ENCODE measurements around the gene GBGT1.

GBGT1 gene

DNA sequence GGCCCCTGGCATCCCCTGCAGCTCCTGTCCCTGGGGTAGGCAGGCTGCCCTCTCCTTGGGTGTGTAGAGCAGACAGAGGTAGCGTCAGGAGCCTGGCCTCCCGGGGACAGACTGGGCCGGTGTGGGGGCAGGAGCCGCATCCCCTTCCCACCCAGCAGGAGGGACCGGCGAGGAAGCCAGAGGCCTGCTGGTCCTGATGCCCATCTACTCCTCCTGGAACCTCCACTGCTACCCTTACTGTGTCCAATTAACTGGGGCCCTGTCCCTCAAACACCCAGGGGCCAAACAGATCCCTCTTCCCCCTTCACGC is 58.3 kb downstream of the GBGT1 start:
- no peaks in the 10 kb centered on the region for H3K27me3 ChIP-seq (ENCODE audit: low read depth, low read length)
- peaks cover 74 to 98% of the 10 kb centered on the region in 2 donors for H3K36me3 ChIP-seq (ENCODE audit: control insufficient read depth in 1 of 2, insufficient read depth in 2 of 2, low read length in 2 of 2)
- no peak overlapping the region for H3K27ac ChIP-seq (ENCODE audit: low read length)
- no peak overlapping the region for H3K4me3 ChIP-seq (ENCODE audit: low read depth in 1 of 2, low read length in 2 of 2)
- H3K4me1 ChIP-seq (ENCODE audit: control insufficient read depth in 1 of 2, insufficient read depth in 2 of 2, low read length in 2 of 2), result no peaks in the 10 kb centered on the region
- no peaks in the 10 kb centered on the region for H3K9me3 ChIP-seq (ENCODE audit: control insufficient read depth in 1 of 2, low read length in 2 of 2)

- Histone ChIP-seq H3K4me3 (ENCODE audit: low read depth in 1 of 2, low read length in 2 of 2) (no peak overlapping the region), H3K36me3 (ENCODE audit: control insufficient read depth in 1 of 2, insufficient read depth in 2 of 2, low read length in 2 of 2) (peaks cover 74 to 98% of the 10 kb centered on the region in 2 donors), H3K4me1 (ENCODE audit: control insufficient read depth in 1 of 2, insufficient read depth in 2 of 2, low read length in 2 of 2) (no peaks in the 10 kb centered on the region)
Measured at GRCh38 chr9:133104718-133105460, 58.8 kb downstream of the GBGT1 start.

DNA sequence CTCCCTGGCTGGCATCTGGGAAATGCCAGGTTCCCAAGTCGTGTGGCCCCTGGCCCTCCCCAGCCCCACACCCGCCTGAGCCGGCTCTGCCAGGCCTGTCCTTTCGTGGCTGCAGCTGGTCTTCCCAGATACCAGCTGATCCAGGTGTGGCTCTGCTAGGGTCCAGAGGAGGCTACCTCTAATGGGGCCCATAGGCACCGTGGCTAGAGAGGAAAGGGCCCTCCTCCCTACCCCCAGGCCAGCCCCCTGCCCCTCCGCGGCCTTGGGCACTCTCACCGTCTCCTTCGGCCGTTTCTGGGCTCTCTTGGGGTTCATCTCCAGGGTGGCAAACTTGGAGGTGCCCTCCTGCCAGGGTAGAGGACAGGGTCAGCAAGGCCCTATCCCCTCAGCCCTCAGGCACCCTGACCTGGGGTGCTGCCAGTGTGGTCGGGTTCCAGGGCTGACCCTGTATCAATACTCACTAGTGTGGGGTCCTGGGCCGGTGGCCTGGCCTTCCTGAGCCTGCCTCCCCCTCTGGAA is 59.7 kb downstream of the GBGT1 start:
- peaks cover 75 to 98% of the 10 kb centered on the region in 2 donors for H3K36me3 ChIP-seq (ENCODE audit: control insufficient read depth in 1 of 2, insufficient read depth in 2 of 2, low read length in 2 of 2)
- H3K27ac ChIP-seq (ENCODE audit: low read length), result no peak overlapping the region

More at GRCh38 chr9:133104718-133105460, 58.8 kb downstream of the GBGT1 start:
- Histone ChIP-seq H3K9me3 (ENCODE audit: control insufficient read depth in 1 of 2, low read length in 2 of 2) (no peaks in the 10 kb centered on the region), H3K27ac (ENCODE audit: low read length) (no peak overlapping the region), H3K27me3 (ENCODE audit: low read depth, low read length) (no peaks in the 10 kb centered on the region)

GRCh38 chr9:133103183-133103986 is 60.3 kb downstream of the GBGT1 start:
- Histone ChIP-seq H3K27ac (ENCODE audit: low read length) (no peak overlapping the region), H3K4me3 (ENCODE audit: low read depth in 1 of 2, low read length in 2 of 2) (no peak overlapping the region), H3K27me3 (ENCODE audit: low read depth, low read length) (no peaks in the 10 kb centered on the region), H3K36me3 (ENCODE audit: control insufficient read depth in 1 of 2, insufficient read depth in 2 of 2, low read length in 2 of 2) (peaks cover 76 to 98% of the 10 kb centered on the region in 2 donors), H3K4me1 (ENCODE audit: control insufficient read depth in 1 of 2, insufficient read depth in 2 of 2, low read length in 2 of 2) (no peaks in the 10 kb centered on the region), H3K9me3 (ENCODE audit: control insufficient read depth in 1 of 2, low read length in 2 of 2) (no peaks in the 10 kb centered on the region)

More for the DNA sequence above, 59.7 kb downstream of the GBGT1 start:
- Histone ChIP-seq H3K4me1 (ENCODE audit: control insufficient read depth in 1 of 2, insufficient read depth in 2 of 2, low read length in 2 of 2) (no peaks in the 10 kb centered on the region), H3K9me3 (ENCODE audit: control insufficient read depth in 1 of 2, low read length in 2 of 2) (no peaks in the 10 kb centered on the region), H3K27me3 (ENCODE audit: low read depth, low read length) (no peaks in the 10 kb centered on the region), H3K4me3 (ENCODE audit: low read depth in 1 of 2, low read length in 2 of 2) (no peak overlapping the region)

Data from muscle layer of duodenum (tissue), 2 donors.